Prostate gland (tissue), 2 donors: ENCODE measurements around the gene GRIN3B.

Experiments
- CTCF ChIP-seq, 4 experiments: fragments of 200-600 bp in 2 of 4; fragments of 450-650 bp in 2 of 4; sonication (generic) in 2 of 4; IDR thresholded peaks; 1 replicate in 3 of 4; 2 replicates in 1 of 4; pipeline ENCODE4 v1.5.1; 2016 to 2019; ENCODE audit warnings: antibody characterized with exemption in 4 of 4, mild to moderate bottlenecking in 2 of 4, moderate library complexity in 2 of 4
- POLR2A ChIP-seq: fragments of 450-650 bp; IDR thresholded peaks from one replicate; pipeline ENCODE4 v1.6.1; 2016; ENCODE audit warnings: antibody characterized with exemption, mild to moderate bottlenecking

GRCh38 chr19:964116-964520 is 36.1 kb upstream of the GRIN3B start:
- no peak for TF ChIP-seq CTCF (IDR thresholded peaks at IDR 0.05)
- TF ChIP-seq POLR2A = no peak
